ENCODE results near the gene CREM.
"Not testable (repeated sequence)": the region's sequence is repeated elsewhere in the genome, so short reads cannot be mapped to it uniquely, and the experiment has no call there.

DNA sequence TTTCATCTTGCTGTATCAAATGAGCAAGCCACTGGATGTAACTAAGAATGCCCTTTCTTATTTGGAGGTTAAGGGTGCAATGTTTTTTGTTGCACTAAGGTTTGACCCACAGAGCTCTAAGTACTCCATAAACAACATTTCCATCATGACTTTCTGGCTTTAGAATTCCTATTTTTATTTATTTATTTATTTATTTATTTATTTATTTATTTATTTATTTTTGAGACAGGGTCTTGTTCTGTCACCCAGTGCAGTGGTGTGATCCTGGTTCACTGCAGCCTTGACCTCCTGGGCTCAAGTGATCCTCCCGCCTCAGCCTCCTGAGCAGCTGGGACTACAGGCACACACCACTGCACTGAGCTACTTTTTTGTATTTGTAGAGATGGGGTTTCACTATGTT is 46.4 kb upstream of the CREM start:
- TF ChIP-seq, protein P1, sequence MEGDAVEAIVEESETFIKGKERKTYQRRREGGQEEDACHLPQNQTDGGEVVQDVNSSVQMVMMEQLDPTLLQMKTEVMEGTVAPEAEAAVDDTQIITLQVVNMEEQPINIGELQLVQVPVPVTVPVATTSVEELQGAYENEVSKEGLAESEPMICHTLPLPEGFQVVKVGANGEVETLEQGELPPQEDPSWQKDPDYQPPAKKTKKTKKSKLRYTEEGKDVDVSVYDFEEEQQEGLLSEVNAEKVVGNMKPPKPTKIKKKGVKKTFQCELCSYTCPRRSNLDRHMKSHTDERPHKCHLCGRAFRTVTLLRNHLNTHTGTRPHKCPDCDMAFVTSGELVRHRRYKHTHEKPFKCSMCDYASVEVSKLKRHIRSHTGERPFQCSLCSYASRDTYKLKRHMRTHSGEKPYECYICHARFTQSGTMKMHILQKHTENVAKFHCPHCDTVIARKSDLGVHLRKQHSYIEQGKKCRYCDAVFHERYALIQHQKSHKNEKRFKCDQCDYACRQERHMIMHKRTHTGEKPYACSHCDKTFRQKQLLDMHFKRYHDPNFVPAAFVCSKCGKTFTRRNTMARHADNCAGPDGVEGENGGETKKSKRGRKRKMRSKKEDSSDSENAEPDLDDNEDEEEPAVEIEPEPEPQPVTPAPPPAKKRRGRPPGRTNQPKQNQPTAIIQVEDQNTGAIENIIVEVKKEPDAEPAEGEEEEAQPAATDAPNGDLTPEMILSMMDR (IDR thresholded peaks at IDR 0.05 in 2 of 3, conservative IDR thresholded peaks at IDR 0.05 in 1 of 3; ENCODE audit: borderline replicate concordance in 1 of 3, insufficient read depth in 1 of 3, low read depth in 2 of 3, low read length in 2 of 3): not testable (repeated sequence)
- not testable (repeated sequence) for TF ChIP-seq FOSL1 (IDR thresholded peaks at IDR 0.05; ENCODE audit: low read depth); POLR2AphosphoS5 (IDR thresholded peaks at IDR 0.05; ENCODE audit: low read depth, low read length)
- TF ChIP-seq, protein P2, sequence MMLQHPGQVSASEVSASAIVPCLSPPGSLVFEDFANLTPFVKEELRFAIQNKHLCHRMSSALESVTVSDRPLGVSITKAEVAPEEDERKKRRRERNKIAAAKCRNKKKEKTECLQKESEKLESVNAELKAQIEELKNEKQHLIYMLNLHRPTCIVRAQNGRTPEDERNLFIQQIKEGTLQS (IDR thresholded peaks at IDR 0.05): not testable (repeated sequence)

All from HCT116 (cell line).